ENCODE data around the gene PRDX3. TPM values are rescaled to one million over a fixed set of nuclear protein-coding genes. Genes with fewer than 3 reads are reported as not detected.
A peak's percentile ranks its signal among the peaks of the same experiment; 100 is the strongest.

PRDX3 gene
- total and polyA plus RNA-seq, 4 donors, result 84.1 to 155 (median 109) TPM

DNA sequence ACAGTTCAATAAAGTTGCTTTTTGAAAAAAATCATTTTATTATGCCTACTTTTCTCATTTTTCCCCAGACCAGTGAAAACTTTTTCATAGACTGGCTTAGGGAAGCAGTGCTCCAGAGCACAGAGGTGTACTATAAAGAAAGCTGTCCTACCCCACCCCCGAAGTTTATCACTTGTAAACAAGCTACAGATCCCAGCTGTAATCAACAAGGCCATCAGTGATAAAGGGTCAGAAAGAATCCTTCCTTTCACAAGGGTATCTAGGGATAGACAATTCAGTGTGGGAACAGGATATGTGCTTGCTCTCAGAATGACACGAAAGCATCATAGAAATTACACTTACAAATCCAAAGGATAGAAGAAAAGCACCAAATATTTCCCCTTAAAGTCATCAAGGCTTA, 4.5 kb downstream of the PRDX3 start:
- no peak overlapping the region for H3K4me3 ChIP-seq
- 72 to 82% methylated on average over 2 of the region's 2 CpGs for WGBS, 2 donors
- DNase-seq (no peak), ATAC-seq (ENCODE audit: insufficient read depth, low FRiP score) (no peak)
- H3K36me3 ChIP-seq (ENCODE audit: control insufficient read depth in 4 of 4, insufficient read depth in 4 of 4, low read length in 4 of 4), result peaks cover 22 to 41% (median 33%) of the 10 kb centered on the region in 4 donors
- H3K27ac ChIP-seq (ENCODE audit: low read depth in 1 of 2, low read length in 1 of 2), result no peak overlapping the region
- peaks cover 0 to 14% (median 3%) of the 10 kb centered on the region in 5 donors for H3K4me1 ChIP-seq (ENCODE audit: control insufficient read depth in 5 of 5, insufficient read depth in 5 of 5, low read length in 5 of 5)
- peaks cover 0 to 2% (median 0%) of the 10 kb centered on the region in 4 donors for H3K9me3 ChIP-seq (ENCODE audit: control insufficient read depth in 4 of 4, insufficient read depth in 3 of 4, low read length in 3 of 4)
- H3K27me3 ChIP-seq (ENCODE audit: control insufficient read depth in 3 of 3, insufficient read depth in 3 of 3, low read length in 2 of 3), result no peaks in the 10 kb centered on the region
- TF ChIP-seq, protein P1, sequence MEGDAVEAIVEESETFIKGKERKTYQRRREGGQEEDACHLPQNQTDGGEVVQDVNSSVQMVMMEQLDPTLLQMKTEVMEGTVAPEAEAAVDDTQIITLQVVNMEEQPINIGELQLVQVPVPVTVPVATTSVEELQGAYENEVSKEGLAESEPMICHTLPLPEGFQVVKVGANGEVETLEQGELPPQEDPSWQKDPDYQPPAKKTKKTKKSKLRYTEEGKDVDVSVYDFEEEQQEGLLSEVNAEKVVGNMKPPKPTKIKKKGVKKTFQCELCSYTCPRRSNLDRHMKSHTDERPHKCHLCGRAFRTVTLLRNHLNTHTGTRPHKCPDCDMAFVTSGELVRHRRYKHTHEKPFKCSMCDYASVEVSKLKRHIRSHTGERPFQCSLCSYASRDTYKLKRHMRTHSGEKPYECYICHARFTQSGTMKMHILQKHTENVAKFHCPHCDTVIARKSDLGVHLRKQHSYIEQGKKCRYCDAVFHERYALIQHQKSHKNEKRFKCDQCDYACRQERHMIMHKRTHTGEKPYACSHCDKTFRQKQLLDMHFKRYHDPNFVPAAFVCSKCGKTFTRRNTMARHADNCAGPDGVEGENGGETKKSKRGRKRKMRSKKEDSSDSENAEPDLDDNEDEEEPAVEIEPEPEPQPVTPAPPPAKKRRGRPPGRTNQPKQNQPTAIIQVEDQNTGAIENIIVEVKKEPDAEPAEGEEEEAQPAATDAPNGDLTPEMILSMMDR (IDR thresholded peaks at IDR 0.05; ENCODE audit: control extremely low read depth, extremely low read depth), result no peak
- no peak overlapping the region for H3K9ac ChIP-seq (ENCODE audit: insufficient read depth in 1 of 2, low read length in 2 of 2)

DNA sequence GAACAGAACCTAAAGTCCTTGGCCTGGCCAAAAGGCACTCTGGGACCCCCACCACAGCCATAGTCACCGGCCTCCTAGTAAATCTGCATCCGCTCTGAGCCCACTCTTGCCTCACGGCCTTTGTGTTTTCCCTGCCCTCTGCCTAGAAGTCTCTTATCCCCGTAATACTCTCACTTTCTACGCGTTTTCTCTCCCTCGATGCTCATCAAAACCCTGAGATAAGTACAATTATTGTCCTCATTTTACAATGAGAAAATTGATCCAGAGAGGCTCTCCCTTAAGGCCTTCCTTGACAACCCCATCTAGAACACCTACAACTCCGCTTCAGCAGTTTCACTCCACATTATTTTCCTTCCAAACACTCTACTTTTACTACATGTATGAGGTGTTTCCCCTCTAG, 11.6 kb downstream of the PRDX3 start:
- WGBS, 2 donors, result 82 to 83% methylated on average over 8 of the region's 8 CpGs
- H3K27me3 ChIP-seq (ENCODE audit: control insufficient read depth in 3 of 3, insufficient read depth in 3 of 3, low read length in 2 of 3), result no peaks in the 10 kb centered on the region
- TF ChIP-seq, protein P1 (IDR thresholded peaks at IDR 0.05; ENCODE audit: control extremely low read depth, extremely low read depth), result no peak
- ATAC-seq (ENCODE audit: insufficient read depth, low FRiP score) (no peak), DNase-seq (no peak)
- peaks cover 0 to 9% (median 2%) of the 10 kb centered on the region in 5 donors for H3K4me1 ChIP-seq (ENCODE audit: control insufficient read depth in 5 of 5, insufficient read depth in 5 of 5, low read length in 5 of 5)
- H3K36me3 ChIP-seq (ENCODE audit: control insufficient read depth in 4 of 4, insufficient read depth in 4 of 4, low read length in 4 of 4), result peaks cover 18 to 25% (median 20%) of the 10 kb centered on the region in 4 donors
- no peak overlapping the region for H3K27ac ChIP-seq (ENCODE audit: low read depth in 1 of 2, low read length in 1 of 2)
- no peaks in the 10 kb centered on the region for H3K9me3 ChIP-seq (ENCODE audit: control insufficient read depth in 4 of 4, insufficient read depth in 3 of 4, low read length in 3 of 4)
- H3K4me3 ChIP-seq, result no peak overlapping the region
- no peak overlapping the region for H3K9ac ChIP-seq (ENCODE audit: insufficient read depth in 1 of 2, low read length in 2 of 2)

DNA sequence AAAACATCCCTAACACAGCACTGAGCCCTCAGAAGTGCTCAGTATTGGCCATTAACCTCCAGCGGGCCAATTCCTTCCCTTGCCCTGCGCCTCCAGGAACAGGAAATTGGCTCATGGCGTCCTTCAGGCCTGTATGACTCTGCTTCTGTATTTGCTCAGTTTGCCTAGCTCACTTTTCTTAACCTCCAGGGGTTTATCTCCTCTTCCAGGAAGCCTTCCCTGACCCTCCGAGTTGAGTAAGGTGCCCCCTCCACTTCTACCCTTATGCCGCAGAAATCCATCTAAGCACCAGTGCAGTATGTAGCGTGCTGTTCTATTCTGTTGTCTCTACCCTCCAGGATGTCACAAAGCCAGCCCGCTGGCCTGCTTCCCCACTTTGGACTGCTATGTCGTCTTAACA, 12.0 kb downstream of the PRDX3 start:
- 51 to 59% methylated on average over 8 of the region's 8 CpGs for WGBS, 2 donors
- H3K9me3 ChIP-seq (ENCODE audit: control insufficient read depth in 4 of 4, insufficient read depth in 3 of 4, low read length in 3 of 4), result no peaks in the 10 kb centered on the region
- peak overlapping the region in 1 of 2 donors; percentile 82 for H3K27ac ChIP-seq (ENCODE audit: low read depth in 1 of 2, low read length in 1 of 2)
- TF ChIP-seq, protein P1 (IDR thresholded peaks at IDR 0.05; ENCODE audit: control extremely low read depth, extremely low read depth), result no peak
- H3K4me1 ChIP-seq (ENCODE audit: control insufficient read depth in 5 of 5, insufficient read depth in 5 of 5, low read length in 5 of 5), result peaks cover 0 to 9% (median 2%) of the 10 kb centered on the region in 5 donors
- peaks cover 15 to 21% (median 18%) of the 10 kb centered on the region in 4 donors for H3K36me3 ChIP-seq (ENCODE audit: control insufficient read depth in 4 of 4, insufficient read depth in 4 of 4, low read length in 4 of 4)
- DNase-seq (no peak), ATAC-seq (ENCODE audit: insufficient read depth, low FRiP score) (no peak)
- no peaks in the 10 kb centered on the region for H3K27me3 ChIP-seq (ENCODE audit: control insufficient read depth in 3 of 3, insufficient read depth in 3 of 3, low read length in 2 of 3)
- no peak overlapping the region for H3K9ac ChIP-seq (ENCODE audit: insufficient read depth in 1 of 2, low read length in 2 of 2)
- H3K4me3 ChIP-seq, result no peak overlapping the region

DNA sequence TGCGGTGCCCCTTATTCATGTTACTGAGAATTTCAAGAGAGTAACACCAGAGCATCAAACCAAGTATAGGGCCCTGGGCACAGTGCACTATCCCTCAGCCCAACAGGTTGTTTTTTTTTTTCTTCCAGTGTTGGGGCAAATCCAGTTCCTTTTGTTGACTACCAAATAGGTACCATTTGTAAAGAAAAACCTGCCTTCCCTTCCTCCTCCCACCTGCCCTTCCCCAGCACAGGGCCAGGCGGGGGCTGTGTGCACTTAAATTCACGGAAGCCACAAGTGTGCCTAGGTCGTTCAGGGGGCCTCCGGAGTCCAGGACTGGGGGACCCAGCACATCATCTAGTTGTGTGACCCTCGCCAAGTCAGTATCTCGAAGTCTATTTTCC, 12.5 kb downstream of the PRDX3 start:
- Histone ChIP-seq H3K9ac (ENCODE audit: insufficient read depth in 1 of 2, low read length in 2 of 2) (peak overlapping the region; percentile 66 to 81), H3K36me3 (ENCODE audit: control insufficient read depth in 4 of 4, insufficient read depth in 4 of 4, low read length in 4 of 4) (peaks cover 10 to 17% (median 15%) of the 10 kb centered on the region in 4 donors), H3K4me3 (peak overlapping the region; percentile 84), H3K27me3 (ENCODE audit: control insufficient read depth in 3 of 3, insufficient read depth in 3 of 3, low read length in 2 of 3) (no peaks in the 10 kb centered on the region), H3K27ac (ENCODE audit: low read depth in 1 of 2, low read length in 1 of 2) (peak overlapping the region; percentile 82 to 93), H3K4me1 (ENCODE audit: control insufficient read depth in 5 of 5, insufficient read depth in 5 of 5, low read length in 5 of 5) (peaks cover 0 to 9% (median 2%) of the 10 kb centered on the region in 5 donors), H3K9me3 (ENCODE audit: control insufficient read depth in 4 of 4, insufficient read depth in 3 of 4, low read length in 3 of 4) (no peaks in the 10 kb centered on the region)
- TF ChIP-seq, protein P1 (IDR thresholded peaks at IDR 0.05; ENCODE audit: control extremely low read depth, extremely low read depth), result no peak
- no peak for DNase-seq
- ATAC-seq (ENCODE audit: insufficient read depth, low FRiP score), result no peak
- 60 to 61% methylated on average over 7 of the region's 7 CpGs for WGBS, 2 donors

Measured in lung (tissue), 12 donors.